GM19463 (cell line): ENCODE results near the gene CLIC4.
A peak's percentile ranks its signal among the peaks of the same experiment; 100 is the strongest.
"Not testable (repeated sequence)": the region's sequence is repeated elsewhere in the genome, so short reads cannot be mapped to it uniquely, and the experiment has no call there.

Experiments used
- ATAC-seq: cut with Tn5 transposase; IDR thresholded peaks from one replicate; pipeline ENCODE4 v1.9.1; 2021; ENCODE audit warnings: mild to moderate bottlenecking, moderate library complexity; ENCODE audit not compliant: unreplicated experiment

CLIC4 gene

GRCh38 chr1:24744911-24745710 is at the start of gene CLIC4:
CLIC4 (plus strand) TSS chr1:24745447; CDS start chr1:24745554, 107 bp downstream.
- peak; percentile 73 for ATAC-seq

DNA sequence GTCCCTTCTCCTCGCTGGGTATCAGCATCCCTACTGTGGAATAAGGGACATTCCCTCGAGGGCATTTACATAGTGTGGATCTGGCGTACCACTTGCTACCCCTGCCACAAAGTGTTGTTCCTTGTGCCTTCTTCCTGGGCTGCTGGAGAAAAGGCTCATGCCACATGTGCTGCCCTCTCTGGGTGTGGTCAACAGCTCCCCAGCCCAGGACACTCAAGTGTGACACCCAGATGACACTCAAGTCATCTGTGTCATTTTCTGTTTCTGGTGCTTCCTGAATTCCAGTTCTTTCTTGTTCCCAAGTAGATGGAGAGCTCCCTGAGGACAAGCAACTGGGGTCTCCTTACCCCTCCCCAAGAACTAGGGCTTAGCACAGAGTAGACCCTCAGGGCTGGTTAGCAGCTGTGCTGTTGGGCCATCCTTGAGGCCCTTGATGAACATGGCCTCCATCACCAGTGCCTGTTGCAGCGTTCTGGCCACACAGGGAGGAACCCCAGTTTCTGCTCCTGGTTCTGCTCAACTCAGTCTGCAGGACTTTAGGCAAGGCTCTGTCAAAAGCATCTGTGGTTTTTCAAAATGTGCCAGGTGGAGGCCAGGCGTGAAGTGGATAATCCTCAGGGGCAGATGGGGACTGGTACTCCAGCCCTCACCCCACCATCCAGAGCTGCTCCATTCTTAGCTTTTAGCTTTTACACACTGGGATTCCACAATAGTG is 49.0 kb upstream of the CLIC4 start:
- no peak for ATAC-seq

DNA sequence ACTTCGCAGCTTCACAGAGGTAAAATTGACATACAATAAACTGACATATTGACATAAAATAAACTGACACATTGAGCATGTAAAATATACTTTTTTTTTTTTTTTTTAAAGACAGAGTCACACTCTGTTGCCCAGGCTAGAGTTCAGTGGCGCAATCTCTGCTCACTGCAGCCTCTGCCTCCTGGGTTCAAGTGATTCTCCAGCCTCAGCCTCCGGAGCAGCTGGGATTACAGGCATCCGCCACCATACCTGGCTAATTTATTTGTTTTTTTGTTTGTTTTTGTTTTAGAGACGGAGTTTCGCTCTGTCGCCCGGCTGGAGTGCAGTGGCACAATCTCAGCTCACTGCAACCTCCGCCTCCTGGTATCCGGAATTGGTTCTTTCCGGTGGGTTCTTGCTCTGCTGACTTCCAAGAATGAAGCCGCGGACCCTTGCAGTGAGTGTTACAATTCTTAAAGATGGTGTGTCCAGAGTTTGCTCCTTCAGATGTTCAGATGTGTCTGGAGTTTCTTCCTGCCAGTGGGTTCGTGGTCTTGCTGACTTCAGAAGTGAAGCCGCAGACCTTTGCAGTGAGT is 48.4 kb upstream of the CLIC4 start:
- ATAC-seq = no peak

DNA sequence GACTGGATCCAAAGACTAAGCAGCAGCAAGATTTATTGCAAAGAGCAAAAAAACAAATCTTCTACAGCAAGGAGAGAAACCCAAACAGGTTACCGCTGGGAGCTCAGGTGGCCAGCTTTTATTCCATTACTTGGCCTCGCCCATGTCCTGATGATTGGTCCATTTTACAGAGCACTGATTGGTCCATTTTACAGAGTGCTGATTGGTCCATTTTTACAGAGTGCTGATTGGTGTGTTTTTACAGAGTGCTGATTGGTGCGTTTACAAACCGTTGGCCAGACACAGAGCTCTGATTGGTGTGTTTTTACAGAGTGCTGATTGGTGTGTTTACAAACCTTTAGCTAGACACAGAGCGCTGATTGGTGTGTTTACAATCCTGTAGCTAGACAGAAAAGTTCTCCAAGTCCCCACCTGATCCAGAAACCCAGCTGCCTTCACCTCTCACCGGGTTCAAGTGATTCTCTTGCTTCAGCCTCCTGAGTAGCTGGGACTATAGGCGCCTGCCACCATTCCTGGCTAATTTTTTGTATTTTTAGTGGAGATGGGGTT is 47.7 kb upstream of the CLIC4 start:
- ATAC-seq = not testable (repeated sequence)

GRCh38 chr1:24698326-24698725 is 46.9 kb upstream of the CLIC4 start:
- ATAC-seq = not testable (repeated sequence)

- ATAC-seq = no peak
Observed at GRCh38 chr1:24699628-24700027, 45.6 kb upstream of the CLIC4 start.

DNA sequence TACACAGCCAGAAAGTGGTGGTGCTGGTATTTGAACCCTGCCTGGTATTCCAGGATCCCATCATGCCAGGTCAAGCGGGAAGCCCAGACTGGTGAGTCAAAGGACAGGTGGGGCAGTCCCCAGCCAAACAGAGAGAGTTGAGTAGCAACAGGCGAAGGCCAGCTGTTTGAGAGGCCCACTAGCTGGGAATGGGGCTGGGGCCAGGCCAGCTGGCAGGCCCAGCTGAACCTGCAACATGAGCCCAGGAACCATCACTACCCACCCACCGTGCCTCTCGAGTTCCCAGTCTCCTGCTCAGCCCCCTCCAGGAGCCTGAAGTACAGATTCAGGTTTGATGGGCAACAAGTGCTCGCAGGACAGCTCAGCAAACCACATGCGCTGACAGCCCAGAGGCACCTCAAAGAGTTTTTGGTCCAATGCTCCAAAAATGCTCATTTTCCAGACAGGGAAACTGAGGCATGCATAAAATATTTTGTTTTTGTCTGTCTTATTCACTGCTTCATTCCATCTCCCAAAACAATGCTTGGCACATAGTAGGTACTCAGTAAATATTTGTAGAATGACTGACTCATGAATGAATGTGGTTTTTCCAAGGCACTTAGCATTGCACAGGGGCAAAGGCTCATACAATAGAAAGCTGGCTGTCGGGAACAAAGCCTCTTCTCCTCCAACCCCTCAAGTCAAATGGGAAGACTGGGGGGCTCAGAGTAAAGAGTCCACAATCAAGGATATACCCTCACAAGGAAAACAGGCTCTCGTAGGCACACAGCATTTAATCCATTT is 42.5 kb upstream of the CLIC4 start:
- no peak for ATAC-seq

GRCh38 chr1:24704411-24705259 is 40.6 kb upstream of the CLIC4 start:
- ATAC-seq = no peak

GRCh38 chr1:24705260-24706073 is 39.8 kb upstream of the CLIC4 start:
- peak; percentile 74 for ATAC-seq

DNA sequence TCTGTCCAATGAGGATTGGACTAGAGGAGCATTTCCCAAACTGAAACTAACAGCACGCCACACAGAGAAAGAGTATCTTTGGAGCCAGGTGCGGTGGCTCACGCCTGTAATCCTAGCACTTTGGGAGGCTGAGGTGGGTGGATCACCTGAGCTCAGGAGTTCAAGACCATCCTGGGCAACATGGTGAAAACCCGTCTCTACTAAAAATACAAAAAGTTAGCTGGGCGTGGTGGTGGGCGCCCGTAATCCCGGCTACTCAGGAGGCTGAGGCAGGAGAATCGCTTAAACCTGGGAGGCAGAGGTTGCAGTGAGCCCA is 39.2 kb upstream of the CLIC4 start:
- not testable (repeated sequence) for ATAC-seq

DNA sequence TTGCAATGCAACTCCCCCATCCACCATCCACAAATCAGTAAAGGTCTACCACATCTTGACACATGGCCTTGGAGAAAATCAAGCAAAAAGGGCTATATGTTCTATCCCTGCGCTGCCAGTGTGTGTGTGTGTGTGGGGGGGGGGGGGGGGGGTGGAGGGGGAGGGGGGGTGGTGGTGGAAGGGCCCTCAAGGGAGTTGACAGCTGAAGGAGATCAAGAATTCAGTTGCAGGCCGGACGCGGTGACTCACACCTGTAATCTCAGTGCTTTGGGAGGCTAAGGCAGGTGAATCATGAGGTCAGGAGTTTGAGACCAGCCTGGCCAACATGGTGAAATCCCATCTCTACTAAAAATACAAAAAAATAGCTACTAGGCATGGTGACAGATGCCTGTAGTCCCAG is 37.6 kb upstream of the CLIC4 start:
- ATAC-seq = no peak

DNA sequence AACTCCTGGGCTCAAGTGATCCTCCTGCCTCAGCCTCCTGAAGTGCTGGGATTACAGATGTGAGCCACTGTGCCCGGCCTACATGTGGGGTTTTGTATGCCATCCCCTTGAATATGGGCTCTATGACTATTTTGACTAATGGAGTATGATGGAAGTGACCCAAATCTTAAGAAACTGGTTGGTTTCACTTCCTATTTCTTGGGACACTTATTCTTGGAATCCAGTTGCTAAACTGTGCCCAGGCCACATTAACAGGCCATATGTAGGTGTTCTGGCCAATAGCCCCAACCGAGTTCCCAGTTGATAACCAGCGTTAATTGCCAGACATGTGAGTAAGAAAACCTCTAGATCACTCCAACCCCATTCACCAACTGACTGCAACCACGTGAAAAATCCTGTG is 36.3 kb upstream of the CLIC4 start:
- ATAC-seq = no peak

DNA sequence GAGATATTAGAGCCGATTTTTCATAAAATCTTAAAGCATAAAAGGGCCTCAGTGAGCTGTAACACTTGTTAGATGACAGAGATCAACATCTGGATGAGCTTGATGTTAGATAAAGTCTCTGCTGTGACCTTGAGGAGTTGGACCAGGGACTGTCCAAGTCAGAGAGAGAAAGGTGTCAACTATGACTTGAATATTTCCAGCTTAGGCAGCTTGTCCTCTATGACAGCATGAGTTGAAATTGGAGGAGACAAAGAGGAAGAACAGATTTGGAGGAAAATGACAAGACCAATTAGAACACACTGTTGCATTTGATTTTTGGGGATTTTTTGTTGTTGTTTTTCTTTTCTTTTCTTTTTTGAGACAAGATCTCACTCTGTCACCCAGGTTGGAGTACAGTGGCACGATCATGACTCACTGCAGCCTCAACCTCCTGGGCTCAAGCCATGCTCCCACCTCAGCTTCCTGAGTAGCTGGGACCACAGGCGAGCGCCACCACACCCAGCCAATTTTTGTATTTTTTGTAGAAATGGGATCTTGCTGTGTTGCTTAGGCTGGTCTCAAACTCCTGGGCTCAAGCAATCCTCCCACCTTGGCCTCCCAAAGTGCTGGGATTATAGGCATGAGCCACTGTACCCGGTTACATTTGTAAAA is 35.3 kb upstream of the CLIC4 start:
- no peak for ATAC-seq

GRCh38 chr1:24711329-24711728 is 33.9 kb upstream of the CLIC4 start:
- no peak for ATAC-seq

GRCh38 chr1:24713176-24713575 is 32.1 kb upstream of the CLIC4 start:
- ATAC-seq = no peak

- no peak for ATAC-seq
Observed at GRCh38 chr1:24713736-24714135, 31.5 kb upstream of the CLIC4 start.

DNA sequence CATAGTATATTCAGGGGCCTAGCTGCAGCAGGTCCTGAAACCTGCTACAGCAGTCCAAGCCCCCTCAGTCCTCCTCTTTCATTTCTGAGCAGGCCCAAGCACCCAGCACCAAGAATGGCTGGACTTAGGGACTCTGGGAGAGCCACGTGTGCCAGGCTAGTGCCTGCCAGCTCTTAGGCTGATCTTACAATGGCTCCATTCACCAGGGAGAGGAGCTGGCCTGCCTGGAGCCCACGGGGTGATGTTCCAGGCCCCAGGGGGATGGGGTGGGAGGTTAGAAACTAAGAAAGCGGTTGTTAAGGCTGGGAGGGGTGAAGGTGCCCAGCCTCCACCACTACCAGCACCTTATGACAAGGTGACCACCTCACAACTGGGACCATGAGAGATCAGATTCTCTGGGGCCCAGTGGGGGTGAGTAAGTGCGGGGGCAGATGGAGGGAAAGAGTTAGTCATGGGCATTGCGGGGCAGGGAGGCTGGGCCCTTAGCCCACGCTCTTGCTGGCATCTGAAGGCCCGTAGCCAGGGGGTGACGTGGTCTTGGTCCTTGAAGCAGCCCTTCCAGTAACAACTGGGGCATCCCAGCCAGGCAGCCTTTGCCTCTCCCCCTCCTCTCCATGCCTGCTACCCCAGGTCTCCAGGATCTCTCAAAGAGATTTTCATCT is 30.3 kb upstream of the CLIC4 start:
- ATAC-seq = no peak

DNA sequence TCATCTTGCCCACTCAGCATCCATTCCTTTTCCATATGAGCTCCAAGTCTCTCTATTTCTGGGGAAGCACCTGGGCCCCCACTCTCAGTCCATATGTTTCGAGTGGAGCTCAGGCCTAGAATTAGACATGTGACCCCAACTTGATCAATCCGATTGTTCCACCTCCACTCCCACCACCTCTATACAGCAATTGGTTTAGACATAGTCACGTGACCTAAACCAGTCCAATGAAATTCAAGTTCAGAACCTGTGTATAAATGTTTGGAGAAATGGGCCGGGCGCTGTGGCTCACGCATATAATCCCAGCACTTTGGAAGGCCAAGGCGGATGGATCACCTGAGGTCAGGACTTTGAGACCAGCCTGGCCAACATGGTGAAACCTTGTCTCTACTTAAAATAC is 29.6 kb upstream of the CLIC4 start:
- no peak for ATAC-seq
